NCI-H226 (cell line): ENCODE results near the gene MEF2A.

Experiments
- DNase-seq: peaks from one replicate; pipeline ENCODE4 v3.0.0-alpha.2; 2015

Gene MEF2A

DNA sequence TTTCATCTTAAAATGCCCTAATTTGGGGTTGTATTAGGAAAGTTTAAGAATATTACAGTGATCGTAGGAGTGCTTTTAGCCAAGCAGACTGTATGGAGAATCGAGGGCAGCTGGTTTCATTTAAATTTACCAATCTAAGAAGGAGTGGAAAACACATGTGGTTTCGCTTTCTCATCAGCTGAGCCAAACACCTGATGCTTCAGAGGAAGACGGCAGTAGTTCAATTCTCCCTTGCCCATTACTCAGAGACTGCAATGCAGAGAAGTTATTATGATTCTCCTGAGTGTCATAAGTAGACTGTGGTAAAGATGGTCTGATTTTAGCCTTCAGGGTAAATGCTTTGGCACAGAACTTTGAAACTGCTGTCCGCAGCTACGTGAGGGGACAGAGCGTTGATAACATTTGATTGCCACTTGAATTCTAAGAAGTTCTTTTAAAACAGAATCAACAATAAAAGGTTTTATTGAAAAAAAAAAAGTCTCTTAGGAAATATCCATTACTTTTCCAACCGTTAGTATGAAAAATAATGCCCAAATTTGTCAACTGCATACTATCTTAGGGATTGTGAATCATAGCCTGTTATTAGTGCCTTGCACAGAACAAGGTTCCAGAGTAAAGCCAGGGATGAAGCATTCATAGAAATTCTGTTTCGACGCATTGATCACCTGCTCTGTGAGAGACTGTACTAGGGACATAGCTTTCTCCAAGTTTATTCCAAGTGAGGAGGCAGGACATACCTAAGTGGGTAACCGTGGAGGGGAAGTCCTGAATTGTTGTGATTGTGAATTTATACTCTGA is 141.9 kb downstream of the MEF2A start:
- no peak for DNase-seq

DNA sequence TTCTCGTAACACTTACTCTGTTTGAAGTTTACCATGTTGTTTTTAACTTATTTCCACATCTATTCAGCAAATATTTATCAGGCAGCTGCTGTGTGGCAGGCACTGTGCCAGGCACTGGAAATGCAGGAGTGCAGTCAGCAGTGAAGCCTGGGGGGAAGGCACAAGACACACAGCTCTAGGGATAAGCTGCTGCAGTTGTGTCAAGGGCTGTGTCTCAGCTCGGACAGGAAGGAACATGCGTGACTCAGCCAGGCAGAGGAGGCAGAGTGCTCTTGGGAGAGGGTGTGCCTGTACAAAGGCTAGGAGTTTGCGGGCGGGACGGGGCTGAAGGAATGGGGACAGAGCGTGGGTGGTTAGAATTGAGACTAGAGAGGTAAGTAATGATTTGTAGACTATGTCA is 142.8 kb downstream of the MEF2A start:
- peak; percentile 73 for DNase-seq

DNA sequence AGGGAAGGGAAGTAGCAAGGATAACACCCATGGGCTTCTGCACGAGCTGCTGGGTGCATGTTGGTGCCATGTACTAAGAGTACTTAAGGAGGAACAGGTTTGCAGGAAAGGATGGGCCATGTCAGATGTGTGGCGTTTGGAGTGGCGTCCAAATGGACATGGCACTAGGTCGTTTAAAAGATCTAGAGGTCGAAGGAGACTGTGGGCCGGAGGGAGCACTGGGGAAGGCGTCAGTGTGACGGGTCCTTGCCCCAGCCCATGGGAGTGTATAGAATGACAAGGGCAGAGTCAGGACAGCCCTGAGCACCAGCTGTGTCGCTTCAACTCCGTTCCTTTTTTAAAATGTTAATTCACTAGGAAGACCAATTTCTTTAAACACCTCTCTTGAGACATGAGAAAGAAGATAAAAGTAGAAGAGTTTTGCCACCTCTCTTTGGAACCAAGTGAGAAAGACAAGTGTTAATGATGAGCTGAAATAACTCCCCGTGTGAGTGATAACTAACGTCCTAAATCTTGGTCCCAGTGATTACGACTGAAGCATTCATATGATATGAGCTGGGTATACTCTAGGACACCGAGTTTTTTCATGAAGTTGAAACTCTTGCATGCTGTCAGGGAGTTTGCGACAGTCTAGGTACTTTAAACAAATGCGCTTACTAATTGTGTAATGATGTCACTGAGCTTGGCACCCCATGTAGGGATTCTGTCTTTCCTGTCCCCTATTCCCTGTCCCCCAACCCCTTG is 143.6 kb downstream of the MEF2A start:
- DNase-seq: no peak

DNA sequence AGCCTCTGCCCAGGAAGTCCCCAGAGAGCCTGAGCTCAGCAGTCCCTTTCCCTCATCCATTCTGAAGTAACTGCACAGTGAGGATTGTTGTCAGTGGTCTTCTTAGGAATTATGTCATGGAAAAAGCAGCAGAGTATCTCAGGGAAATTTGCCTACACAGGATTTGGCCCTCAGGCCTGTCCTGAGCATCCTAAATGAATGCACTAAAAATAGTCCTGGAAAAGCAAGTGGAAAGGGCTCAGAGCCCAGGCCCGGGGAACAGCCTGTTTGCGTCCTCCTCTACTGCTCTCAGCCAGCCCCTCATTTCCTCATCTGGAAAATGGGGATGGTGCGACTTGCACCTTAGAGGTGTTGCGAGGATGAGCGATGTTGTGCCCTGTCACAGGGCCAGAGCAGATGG is 145.8 kb downstream of the MEF2A start:
- DNase-seq: no peak

DNA sequence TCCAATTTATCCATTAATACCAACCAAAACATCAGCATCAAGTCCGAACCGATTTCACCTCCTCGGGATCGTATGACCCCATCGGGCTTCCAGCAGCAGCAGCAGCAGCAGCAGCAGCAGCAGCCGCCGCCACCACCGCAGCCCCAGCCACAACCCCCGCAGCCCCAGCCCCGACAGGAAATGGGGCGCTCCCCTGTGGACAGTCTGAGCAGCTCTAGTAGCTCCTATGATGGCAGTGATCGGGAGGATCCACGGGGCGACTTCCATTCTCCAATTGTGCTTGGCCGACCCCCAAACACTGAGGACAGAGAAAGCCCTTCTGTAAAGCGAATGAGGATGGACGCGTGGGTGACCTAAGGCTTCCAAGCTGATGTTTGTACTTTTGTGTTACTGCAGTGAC is 146.6 kb downstream of the MEF2A start:
- DNase-seq: no peak

DNA sequence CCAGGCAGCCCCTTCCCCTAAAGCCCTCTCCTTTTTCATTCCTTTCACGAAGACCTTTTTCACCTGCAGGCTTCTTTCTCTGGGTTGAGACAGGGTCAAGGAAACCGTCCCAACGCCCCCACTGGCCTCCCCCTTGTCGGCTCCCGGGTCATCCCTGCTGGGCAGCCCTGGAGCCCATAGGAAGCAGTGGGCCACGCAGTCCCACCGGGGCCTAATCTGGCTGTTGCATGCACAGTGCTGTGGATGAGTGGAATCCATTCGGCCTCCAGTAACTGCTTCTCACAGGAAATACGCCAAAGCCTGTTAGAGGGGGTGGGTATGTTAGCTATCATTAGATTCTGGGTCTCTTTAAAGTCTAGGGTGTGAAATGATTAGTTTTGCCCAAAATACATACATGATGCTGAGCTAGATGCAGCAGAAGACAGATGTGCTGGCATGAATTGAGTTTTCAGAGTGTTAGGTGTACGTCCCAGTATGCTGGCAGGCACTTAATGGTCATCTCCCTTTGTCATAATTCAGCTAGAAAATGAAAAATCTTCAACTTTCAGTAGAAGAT is 150.8 kb downstream of the MEF2A start:
- DNase-seq: no peak

DNA sequence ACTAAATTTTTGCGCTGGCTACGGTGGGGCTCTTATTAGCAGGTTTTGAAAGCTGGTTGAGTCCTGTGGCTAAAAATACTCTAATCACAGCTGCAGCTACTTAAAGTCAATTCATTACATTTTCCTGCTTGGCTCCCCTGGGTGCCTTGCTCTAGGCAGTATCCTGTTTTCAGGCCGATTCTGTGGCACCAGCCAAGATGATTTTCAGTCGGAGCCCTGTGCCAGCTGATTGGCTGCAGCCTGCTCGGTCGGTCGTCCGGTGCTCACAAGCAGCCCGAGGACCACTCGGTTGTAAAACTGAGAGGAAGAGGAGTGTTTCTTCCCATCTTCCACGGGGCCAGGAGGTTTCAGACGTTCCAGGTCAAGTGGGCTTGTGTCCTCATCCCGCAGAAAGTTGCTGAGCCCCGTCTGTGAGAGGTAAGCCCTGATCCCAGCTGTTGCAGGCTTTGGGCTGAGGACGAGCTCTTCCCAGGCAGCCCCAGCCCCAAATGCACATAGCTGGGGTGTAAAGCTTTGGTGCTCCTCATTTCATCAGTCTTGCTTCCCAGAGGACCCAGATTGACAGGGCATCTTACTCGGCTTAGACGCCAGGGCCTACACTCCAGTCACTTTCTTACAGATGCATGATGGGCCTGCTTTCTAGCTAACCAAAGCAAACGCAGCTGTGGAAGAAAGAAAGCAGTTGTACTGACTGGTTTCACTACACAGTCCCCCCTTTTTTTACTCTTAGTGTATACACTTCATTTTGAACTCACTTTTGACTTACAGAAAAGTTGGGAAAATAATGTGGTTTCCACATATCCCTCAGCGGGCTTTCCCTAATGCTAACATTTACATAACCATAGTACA is 151.6 kb downstream of the MEF2A start:
- DNase-seq: no peak

DNA sequence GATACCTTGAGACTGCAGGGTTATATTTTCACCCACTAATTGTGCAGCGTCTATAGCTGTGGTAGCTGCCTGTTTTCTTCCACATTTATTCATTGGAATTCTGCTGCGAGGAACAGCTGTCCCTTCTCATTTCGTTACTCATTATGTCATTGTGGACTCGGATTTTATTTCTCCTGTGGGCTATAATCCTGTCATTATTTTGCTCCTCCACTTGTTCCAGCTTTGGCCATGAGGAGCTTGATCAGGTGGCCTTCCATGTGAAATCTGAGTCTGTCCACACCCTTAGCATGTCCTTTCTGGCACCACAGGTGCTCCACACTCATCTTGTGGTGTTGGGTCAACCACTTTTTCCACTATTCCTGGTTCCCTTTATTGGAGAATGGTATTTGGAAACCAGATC is 152.6 kb downstream of the MEF2A start:
- no peak for DNase-seq

DNA sequence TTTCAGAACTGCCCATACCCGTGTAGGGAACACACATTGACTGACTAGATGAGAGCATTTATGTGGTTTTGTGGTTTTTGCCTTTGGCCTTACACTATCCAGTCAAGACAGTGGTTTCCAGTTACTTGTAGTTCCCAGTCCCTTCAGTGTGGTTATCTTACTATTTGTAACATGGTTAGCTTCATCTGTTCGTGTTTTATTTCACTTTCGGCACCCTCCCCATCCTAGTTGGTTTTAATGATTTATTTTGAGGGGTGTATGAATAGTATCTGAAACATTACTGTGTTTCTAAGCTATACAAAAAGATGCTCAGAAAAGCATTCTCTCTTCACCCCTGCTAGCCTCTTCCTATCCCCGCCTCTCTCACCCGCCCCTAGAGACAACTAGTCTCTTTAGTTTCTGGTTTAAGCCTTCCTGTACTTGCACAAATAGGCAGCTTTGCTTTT is 153.3 kb downstream of the MEF2A start:
- no peak for DNase-seq

DNA sequence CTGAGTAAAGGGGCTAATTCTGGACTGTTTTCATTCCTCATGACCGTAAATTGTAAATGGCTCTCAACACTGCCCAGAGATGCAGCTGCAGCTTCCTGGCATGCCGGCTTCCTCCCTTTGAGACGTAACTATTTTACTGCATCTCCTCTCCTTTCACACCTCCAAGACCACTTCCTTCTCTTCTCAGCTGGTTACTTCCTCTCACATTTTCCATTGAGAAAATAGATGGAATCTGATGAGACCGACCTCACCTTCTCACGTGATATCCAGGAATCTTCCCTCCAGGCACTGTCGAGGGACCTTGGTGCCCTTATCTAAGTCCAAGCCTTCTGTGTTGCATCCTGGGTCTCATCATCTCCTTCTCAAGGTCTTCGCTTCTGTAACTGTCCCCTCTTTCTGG is 154.7 kb downstream of the MEF2A start:
- DNase-seq: no peak

DNA sequence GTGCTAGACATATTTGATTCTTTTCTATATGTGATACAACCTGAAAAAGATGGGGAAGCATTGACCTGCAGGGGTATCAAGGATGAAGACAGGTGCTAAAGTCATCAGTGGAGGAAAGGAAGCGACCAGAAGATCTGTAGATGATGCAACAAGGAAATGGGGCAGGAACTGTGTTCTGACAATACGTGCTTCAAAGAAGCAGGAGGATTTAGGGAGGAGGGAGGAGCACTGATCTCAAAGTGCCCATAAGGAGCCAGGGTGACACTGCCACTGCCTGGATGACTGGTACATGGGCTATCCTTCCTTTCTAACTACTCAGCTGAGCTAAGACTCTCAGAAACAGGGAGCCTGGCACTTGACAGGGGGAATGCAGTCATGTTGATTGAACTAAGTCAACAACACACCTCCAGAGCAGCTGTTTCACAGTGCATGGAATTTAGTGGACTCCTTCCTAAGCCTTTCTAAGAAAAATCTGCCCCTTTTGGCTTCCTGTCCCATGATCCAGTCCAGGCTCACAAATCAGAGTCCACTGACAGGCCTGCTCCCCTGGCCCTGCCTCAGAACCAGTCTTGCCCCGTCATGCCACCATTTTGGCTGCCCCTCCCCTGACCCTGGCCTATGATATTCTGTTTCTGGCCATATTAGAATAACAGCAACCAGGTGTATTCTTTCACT is 155.5 kb downstream of the MEF2A start:
- no peak for DNase-seq

DNA sequence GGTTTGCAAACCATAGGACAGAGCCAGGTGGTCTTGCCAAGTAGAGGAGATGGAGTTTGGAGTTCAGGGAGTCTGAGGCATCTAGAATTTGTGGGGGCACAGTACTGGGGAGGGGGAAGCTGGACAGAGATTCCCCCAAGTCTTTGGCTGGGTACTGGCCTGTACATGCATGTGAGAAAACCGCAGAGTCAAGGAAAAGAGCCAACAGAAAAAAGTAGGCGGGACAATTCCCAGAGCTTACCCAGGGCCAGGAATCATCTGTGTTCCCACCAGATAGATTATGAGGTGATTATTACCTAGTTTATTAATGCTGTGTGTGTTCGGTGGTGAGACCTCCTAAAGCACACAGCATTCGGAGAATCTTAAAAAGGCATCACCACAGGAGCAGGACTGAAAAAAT is 156.1 kb downstream of the MEF2A start:
- no peak for DNase-seq

DNA sequence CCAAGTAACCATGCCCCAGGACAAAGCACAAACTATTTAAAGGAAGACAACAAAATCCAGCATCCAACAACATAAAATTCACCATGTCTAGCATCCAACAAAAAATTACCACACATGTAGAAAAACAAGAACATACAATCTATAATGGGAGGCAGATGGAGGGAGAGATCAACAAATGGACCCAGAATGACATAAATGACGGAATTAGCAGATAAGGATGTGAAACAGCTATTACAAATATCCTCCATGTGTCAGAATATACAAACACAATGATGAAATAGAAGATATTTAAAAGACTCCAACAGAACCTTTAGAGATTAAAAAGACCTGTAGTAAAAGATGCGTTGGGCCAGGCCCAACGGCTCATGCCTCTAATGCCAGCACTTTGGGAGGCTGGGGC is 156.6 kb downstream of the MEF2A start:
- DNase-seq: no peak

DNA sequence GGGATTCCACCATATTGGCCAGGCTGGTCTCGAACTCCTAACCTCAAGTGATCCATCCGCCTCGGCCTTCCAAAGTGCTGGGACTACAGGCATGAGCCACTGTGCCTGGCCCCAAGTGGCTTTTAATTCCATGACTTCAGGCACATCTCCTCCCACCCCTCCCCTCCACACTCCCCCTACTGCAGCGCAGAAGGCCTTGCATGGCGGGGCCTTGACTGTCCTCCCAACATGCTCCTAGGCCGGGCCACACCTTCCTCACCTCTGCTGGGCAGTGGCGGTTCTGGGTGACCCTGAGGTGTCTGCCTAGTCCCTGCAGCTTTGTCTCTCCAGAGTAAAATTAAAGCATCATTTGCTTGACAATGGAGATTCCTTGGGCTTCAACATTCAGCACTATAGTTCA is 160.5 kb downstream of the MEF2A start:
- DNase-seq: no peak

DNA sequence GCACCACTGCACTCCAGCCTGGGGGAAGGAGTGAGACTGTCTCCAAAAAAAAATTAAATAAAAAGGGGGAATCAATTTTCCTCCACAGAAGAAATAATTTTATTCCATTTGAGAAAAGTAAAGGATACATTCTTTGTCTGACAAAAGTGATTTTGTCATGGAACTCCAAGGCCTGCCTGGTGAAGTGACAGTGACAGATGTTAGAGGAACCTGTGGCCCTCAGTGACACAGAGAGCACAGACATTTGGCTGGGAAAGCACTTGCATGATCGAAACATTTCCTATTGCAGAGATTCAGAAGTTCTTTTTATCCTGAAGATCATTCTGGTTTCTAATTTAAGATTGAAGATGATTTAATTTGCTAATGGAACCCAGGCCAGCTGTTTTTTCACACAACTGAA is 161.5 kb downstream of the MEF2A start:
- no peak for DNase-seq

DNA sequence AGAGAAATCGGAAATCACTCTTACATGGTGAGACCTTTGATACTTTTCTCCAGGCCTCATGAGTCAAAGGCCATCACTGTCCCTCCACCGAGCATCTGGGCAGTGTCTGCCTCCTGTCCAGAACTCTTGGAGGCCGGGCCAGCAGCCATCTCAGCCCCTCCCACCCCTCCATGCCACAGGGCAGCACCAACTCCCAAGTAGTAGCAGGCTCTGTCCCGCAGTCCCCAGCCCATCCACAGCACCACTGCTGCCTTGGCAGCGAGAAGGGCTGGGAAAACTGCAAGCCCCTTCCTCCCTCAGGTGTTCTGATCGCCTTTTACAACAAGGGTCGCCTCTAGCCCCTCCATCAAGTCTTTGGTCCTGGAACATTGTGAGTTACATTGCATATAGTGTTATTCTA is 161.9 kb downstream of the MEF2A start:
- DNase-seq: no peak

DNA sequence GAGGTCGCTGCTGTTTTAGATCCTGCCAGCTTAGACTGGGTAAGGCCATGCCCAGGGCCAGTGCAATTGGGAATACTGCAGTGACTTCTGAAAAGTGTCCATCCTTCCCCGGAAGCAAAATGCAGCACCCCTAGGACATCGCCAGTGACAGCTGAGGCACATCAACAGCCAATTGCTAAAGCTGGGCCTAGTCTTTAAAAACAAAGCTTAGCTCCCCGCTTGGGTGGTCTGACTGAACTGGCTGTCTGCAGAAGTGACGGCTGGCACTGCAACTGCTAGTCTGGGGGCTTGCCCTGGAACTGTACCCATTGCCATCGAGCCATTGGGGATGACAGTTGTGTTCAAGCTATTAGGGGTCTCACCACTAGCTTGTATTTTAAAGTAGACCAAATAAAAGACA is 163.1 kb downstream of the MEF2A start:
- DNase-seq: no peak

DNA sequence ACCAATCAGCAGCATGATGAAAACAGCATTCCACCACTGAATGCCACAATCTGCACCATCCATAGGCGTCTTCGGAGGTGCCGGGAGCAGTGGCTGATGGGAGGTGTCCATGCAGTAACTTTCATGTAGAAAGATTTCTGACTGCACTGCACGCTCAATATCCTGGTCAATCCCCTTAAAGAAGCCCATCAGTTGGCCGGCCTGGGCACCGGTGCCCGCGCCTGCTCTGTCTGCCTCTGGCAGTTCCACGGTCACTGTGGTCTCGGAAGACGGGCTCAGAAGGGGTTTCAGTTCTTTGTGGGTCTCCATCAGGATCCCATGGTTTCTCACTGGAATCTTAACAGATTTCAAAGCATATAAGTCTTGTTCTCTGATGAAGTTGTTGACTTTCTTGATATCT is 163.5 kb downstream of the MEF2A start:
- DNase-seq: no peak

DNA sequence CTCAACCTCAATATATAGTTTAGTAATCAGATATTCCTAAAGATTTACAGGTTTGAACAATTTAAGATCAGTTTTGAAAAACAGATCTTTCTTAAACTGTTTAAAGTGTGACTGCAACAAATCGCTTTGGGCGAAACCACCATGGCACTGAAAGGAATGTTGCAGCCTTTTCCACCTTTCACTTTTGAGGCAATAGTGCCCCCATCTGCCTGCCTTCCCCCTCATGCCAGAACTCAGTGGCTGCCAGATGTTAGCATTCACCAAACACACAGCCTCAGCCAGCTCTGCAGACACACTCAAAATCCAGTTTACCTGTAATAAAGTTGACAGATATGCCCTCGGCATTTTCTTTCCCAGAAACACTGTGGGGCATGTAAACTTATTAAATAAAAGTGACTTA is 164.1 kb downstream of the MEF2A start:
- peak; percentile 35 for DNase-seq

DNA sequence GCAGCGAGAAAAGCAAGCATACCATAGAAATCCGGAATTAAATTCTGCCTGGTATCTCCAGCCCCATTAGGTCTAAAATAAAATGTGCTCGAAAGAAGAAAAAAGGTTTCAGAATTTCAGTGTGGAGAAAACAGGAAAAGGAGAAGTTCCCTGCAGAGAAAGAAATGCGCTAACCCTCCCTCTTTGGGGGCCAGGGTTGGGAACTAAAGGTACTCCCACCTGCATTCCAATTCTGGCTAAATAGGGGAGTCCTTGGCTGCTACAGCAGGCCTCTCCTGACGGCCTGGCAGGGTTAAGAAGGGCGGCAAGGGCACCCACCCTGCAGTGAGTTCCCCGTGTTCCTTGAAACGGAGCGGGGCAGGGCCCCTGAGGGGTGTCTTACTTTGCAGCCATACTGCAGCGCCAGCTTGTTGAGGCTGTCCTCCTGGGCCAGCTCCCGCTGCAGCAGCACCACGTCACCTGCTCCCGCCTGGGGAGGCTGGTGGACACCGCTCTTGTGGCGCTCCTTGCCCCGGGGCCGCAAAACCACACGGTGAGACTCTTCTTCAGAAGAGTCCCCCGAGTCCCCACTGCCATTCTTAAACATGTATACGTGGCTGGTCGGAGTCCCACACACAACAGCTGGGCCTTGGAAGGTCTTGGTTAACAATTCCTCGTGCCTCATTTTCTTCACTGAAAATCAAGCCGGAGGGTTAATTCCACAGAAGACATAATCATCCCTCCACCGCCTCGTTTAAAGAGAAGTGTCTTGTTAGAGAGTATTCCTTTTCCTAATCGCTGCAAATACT is 165.7 kb downstream of the MEF2A start:
- DNase-seq: no peak

DNA sequence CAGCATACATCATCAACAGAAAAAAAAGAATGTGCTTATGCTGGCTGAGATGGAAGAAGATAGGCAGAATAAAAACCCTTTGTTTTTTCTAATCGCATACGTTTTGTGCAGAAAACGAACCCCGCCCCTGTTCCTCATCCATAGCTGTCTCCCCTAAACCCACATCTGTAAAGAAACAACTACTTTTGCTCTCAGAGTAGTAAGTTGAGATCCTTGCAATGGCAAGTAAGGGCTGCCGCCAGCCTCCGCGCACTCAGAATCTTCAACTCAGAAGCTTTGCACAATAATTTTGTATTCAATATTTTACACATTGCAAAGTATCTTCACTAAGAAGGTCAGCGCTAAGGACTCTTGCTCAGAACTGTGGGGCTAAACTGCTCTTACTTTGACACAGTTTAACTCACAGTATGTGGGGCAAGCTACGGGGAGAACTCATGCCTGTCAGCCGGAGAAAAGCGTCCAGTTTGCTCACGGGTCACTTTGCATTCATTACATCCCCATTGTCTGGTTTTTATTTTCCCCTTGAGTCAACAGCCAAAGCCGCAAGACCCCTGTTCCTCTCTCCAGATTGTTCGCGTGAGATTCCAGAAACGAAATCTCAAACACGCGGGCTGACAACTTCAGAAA is 166.5 kb downstream of the MEF2A start:
- no peak for DNase-seq
